Stomach (tissue), 9 donors: ENCODE results near the gene RAD54L2. TPM values are rescaled to one million over a fixed set of nuclear protein-coding genes. Genes with fewer than 3 reads are reported as not detected.
"Not testable (repeated sequence)": the region's sequence is repeated elsewhere in the genome, so short reads cannot be mapped to it uniquely, and the experiment has no call there.

Experiments used
- DNase-seq, 2 donors: peaks; one replicate each; pipeline versions ENCODE4 v3.0.0 to v3.0.0-alpha.2; 2013 to 2019
- H3K27ac ChIP-seq, 5 donors: fragments of 200-600 bp in 4 of 5; sonication (generic) in 4 of 5; one replicate each; pipeline ENCODE4 v1.5.1; 2013 to 2019; ENCODE audit warnings: mild to moderate bottlenecking in 1 of 5, moderate library complexity in 1 of 5
- H3K27me3 ChIP-seq, 3 donors: fragments of 200-600 bp; sonication (generic); one replicate each; pipeline ENCODE4 v1.5.1; 2017 to 2019; ENCODE audit warnings: mixed run types in 1 of 3
- H3K36me3 ChIP-seq, 4 donors: fragments of 200-600 bp; sonication (generic); 1 replicate in 3 of 4; 2 replicates in 1 of 4; pipeline ENCODE4 v1.5.1; 2016 to 2019
- H3K4me1 ChIP-seq, 4 donors: fragments of 200-600 bp; sonication (generic); one replicate each; pipeline ENCODE4 v1.5.1; 2016 to 2019
- H3K4me3 ChIP-seq, 4 donors: fragments of 200-600 bp; sonication (generic) in 3 of 4; one replicate each; pipeline ENCODE4 v1.5.1; 2016 to 2019; ENCODE audit warnings: mild to moderate bottlenecking in 1 of 4
- H3K9me3 ChIP-seq, 4 donors: fragments of 200-600 bp; sonication (generic); one replicate each; pipeline ENCODE4 v1.5.1; 2016 to 2019
- CTCF ChIP-seq, 7 experiments: fragments of 450-650 bp in 4 of 7; fragments of 200-600 bp in 3 of 7; sonication (generic) in 3 of 7; IDR thresholded peaks; one replicate each; pipeline ENCODE4 v1.5.1; 2016 to 2019; ENCODE audit warnings: antibody characterized with exemption in 7 of 7, control low read depth in 2 of 7, mild to moderate bottlenecking in 1 of 7
- EP300 ChIP-seq: sonication (generic); formaldehyde crosslinking; IDR thresholded peaks from one replicate; pipeline ENCODE4 v1.6.1; 2017; ENCODE audit warnings: antibody characterized with exemption
- POLR2A ChIP-seq, 4 donors: fragments of 450-650 bp; IDR thresholded peaks; one replicate each; pipeline ENCODE4 v1.6.1; 2016; ENCODE audit warnings: antibody characterized with exemption in 4 of 4, control low read depth in 2 of 4, mild to moderate bottlenecking in 1 of 4, moderate library complexity in 1 of 4
- POLR2AphosphoS5 ChIP-seq, 3 donors: sonication (generic); formaldehyde crosslinking; IDR thresholded peaks; one replicate each; pipeline ENCODE4 v1.6.1; 2016; ENCODE audit warnings: antibody characterized with exemption in 3 of 3
- WGBS, 5 donors: extraction: QIAGEN DNeasy Blood & Tissue Kit in 3 of 5; methylation state at CpG; one replicate each; pipeline versions ENCODE4 v1.1.5 to v1.1.7; 2013 to 2018; 5-methylcytosine and 5-hydroxymethylcytosine counted together
- intact Hi-C: fragments of 100-400 bp; cut with DNase I; formaldehyde crosslinking; loops from one replicate; pipeline ENCODE4 v1.15.1; 2023; ENCODE audit warnings: low total_unique reads
- polyA plus RNA-seq, 3 donors: library from polyadenylated mRNA; stranded (reverse); fragments of 200-250 nt; gene quantifications; one replicate each; pipeline ENCODE4 v1.2.3, GENCODE V29; 2013
- total RNA-seq, 5 donors: library from RNA; depleted of rRNA; stranded (reverse); fragments of >200 nt; gene quantifications; one replicate each; pipeline versions ENCODE4 v1.1.0 to v1.2.3, GENCODE V29; 2014 to 2016
- donor health status: healthy with polysubstance abuse.
- donor health status: Bipolar disorder and iron deficiency.
- donor health status: healthy.

RAD54L2 gene
- total and polyA plus RNA-seq, 8 donors: 1.5 to 46.0 (median 10.7) TPM

- DNase-seq: peak in 1 of 2 donors; percentile 20
- H3K9me3 ChIP-seq: no peaks in the 10 kb centered on the region
- H3K4me1 ChIP-seq: peaks cover 12 to 38% (median 32%) of the 10 kb centered on the region in 4 donors
- H3K36me3 ChIP-seq: peaks cover 0 to 16% (median 13%) of the 10 kb centered on the region in 4 donors
- H3K4me3 ChIP-seq: peak overlapping the region; percentile 85 to 99 (median 89)
- peak overlapping the region; percentile 87 to 92 (median 90) for H3K27ac ChIP-seq
- 0 to 4% (median 1%) methylated on average over 7 of the region's 7 CpGs for whole genome bisulfite sequencing, 5 donors
- H3K27me3 ChIP-seq: no peaks in the 10 kb centered on the region
- no peak for TF ChIP-seq CTCF (IDR thresholded peaks at IDR 0.05)
- TF ChIP-seq POLR2AphosphoS5 (IDR thresholded peaks at IDR 0.05): no peak
- intact Hi-C loops: no loop called here
Observed at GRCh38 chr3:51538115-51538458, 432 bp upstream of the RAD54L2 start.

GRCh38 chr3:51539291-51539941 lies 897 bp downstream of the RAD54L2 start:
- 2 to 5% (median 3%) methylated on average over 11 of the region's 11 CpGs for whole genome bisulfite sequencing, 5 donors
- intact Hi-C loops: no loop called here
- Histone ChIP-seq H3K9me3 (no peaks in the 10 kb centered on the region), H3K4me1 (peaks cover 12 to 50% (median 37%) of the 10 kb centered on the region in 4 donors), H3K4me3 (peak overlapping the region; percentile 85 to 99 (median 89)), H3K27ac (peak overlapping the region; percentile 87 to 92 (median 90)), H3K27me3 (no peaks in the 10 kb centered on the region), H3K36me3 (peaks cover 0 to 28% (median 22%) of the 10 kb centered on the region in 4 donors)
- peak in 1 of 2 donors; percentile 46 for DNase-seq
- no peak for TF ChIP-seq CTCF (IDR thresholded peaks at IDR 0.05)
- TF ChIP-seq POLR2AphosphoS5 (IDR thresholded peaks at IDR 0.05): no peak
- no peak for TF ChIP-seq POLR2A (IDR thresholded peaks at IDR 0.05)
- TF ChIP-seq EP300: no peak

- H3K4me3 ChIP-seq, DNase-seq, H3K9me3 ChIP-seq, H3K27ac ChIP-seq, H3K27me3 ChIP-seq, intact Hi-C loops: not testable (repeated sequence)
- peaks cover 10 to 52% (median 37%) of the 10 kb centered on the region in 4 donors for H3K4me1 ChIP-seq
- peaks cover 0 to 54% (median 40%) of the 10 kb centered on the region in 4 donors for H3K36me3 ChIP-seq
- 84 to 96% (median 93%) methylated on average over 9 to 11 of the region's 11 CpGs for WGBS, 5 donors
Observed at GRCh38 chr3:51542596-51542995, 4.1 kb downstream of the RAD54L2 start.

GRCh38 chr3:51544011-51544775 lies 5.7 kb downstream of the RAD54L2 start:
- H3K4me1 ChIP-seq: peaks cover 6 to 46% (median 26%) of the 10 kb centered on the region in 4 donors
- no peaks in the 10 kb centered on the region for H3K27me3 ChIP-seq
- no peak overlapping the region for H3K27ac ChIP-seq
- H3K9me3 ChIP-seq: no peaks in the 10 kb centered on the region
- TF ChIP-seq EP300 (no peak), POLR2A (IDR thresholded peaks at IDR 0.05) (no peak), CTCF (IDR thresholded peaks at IDR 0.05) (no peak), POLR2AphosphoS5 (IDR thresholded peaks at IDR 0.05) (no peak)
- no peak overlapping the region for H3K4me3 ChIP-seq
- 75 to 93% (median 88%) methylated on average over 3 of the region's 3 CpGs for WGBS, 5 donors
- intact Hi-C loops: no loop called here
- peaks cover 0 to 70% (median 56%) of the 10 kb centered on the region in 4 donors for H3K36me3 ChIP-seq
- no peak for DNase-seq
